Measurements from ENCODE around the gene KRTAP1-3.

DNA sequence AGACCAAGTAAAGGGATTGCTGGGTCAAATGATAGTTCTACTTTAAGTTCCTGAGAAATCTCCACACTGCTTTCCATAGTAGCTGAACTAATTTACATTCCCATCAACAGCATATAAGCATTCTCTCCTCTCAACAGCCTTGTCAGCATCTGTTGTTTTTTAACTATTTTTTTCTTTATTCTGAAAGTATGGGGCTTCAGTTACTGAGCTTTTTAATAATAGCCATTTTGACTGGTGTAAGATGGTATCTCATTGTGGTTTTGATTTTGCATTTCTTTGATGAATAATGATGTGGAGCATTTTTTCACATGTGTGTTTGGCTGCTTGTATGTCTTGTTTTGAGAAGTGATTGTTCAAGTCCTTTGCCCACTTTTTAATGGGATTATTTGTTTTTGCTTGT, 17.9 kb upstream of the KRTAP1-3 start:
- TF ChIP-seq, protein P1, sequence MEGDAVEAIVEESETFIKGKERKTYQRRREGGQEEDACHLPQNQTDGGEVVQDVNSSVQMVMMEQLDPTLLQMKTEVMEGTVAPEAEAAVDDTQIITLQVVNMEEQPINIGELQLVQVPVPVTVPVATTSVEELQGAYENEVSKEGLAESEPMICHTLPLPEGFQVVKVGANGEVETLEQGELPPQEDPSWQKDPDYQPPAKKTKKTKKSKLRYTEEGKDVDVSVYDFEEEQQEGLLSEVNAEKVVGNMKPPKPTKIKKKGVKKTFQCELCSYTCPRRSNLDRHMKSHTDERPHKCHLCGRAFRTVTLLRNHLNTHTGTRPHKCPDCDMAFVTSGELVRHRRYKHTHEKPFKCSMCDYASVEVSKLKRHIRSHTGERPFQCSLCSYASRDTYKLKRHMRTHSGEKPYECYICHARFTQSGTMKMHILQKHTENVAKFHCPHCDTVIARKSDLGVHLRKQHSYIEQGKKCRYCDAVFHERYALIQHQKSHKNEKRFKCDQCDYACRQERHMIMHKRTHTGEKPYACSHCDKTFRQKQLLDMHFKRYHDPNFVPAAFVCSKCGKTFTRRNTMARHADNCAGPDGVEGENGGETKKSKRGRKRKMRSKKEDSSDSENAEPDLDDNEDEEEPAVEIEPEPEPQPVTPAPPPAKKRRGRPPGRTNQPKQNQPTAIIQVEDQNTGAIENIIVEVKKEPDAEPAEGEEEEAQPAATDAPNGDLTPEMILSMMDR (IDR thresholded peaks at IDR 0.05 in 4 of 5, conservative IDR thresholded peaks at IDR 0.05 in 1 of 5), result no peak
- TF ChIP-seq POLR2A (IDR thresholded peaks at IDR 0.05), result no peak
